NCI-H2107 treated with DMSO at 0.1 percent for 48 hours (cell line): Measurements from ENCODE around the gene TOB2.

ENCODE experiments used
- DNase-seq: peaks from one replicate; lab custom pipeline; 2025; ENCODE audit not compliant: unreplicated experiment; lab: John Stamatoyannopoulos, UW

Gene TOB2

GRCh38 chr22:41394012-41394356 is 52.6 kb downstream of the TOB2 start:
- no peak for DNase-seq

- DNase-seq: no peak
Observed at GRCh38 chr22:41387341-41387740, 59.3 kb downstream of the TOB2 start.

GRCh38 chr22:41384128-41384527 is 62.5 kb downstream of the TOB2 start:
- no peak for DNase-seq
